Muscle layer of duodenum (tissue), 2 donors: ENCODE results near the gene PLXNB2.

Experiments
- H3K27ac ChIP-seq: one replicate; pipeline ENCODE4 v1.7.0; 2013; ENCODE audit warnings: mild to moderate bottlenecking, low read length
- H3K27me3 ChIP-seq: one replicate; pipeline ENCODE4 v1.7.0; 2013; ENCODE audit warnings: low read depth, mild to moderate bottlenecking, control low read depth, low read length
- H3K36me3 ChIP-seq, 2 donors: one replicate each; pipeline ENCODE4 v1.7.0; 2013; ENCODE audit warnings: low read length in 2 of 2, control low read depth in 1 of 2, mild to moderate bottlenecking in 1 of 2; ENCODE audit not compliant: insufficient read depth in 2 of 2, control insufficient read depth in 1 of 2
- H3K4me1 ChIP-seq, 2 donors: one replicate each; pipeline ENCODE4 v1.7.0; 2013; ENCODE audit warnings: low read length in 2 of 2, mild to moderate bottlenecking in 2 of 2, control low read depth in 1 of 2, moderate library complexity in 1 of 2; ENCODE audit not compliant: insufficient read depth in 2 of 2, control insufficient read depth in 1 of 2
- H3K4me3 ChIP-seq, 2 donors: one replicate each; pipeline ENCODE4 v1.7.0; 2013; ENCODE audit warnings: low read length in 2 of 2, low read depth in 1 of 2, mild to moderate bottlenecking in 1 of 2
- H3K9me3 ChIP-seq, 2 donors: one replicate each; pipeline ENCODE4 v1.7.0; 2013; ENCODE audit warnings: low read length in 2 of 2, control low read depth in 1 of 2, mild to moderate bottlenecking in 1 of 2; ENCODE audit not compliant: control insufficient read depth in 1 of 2
- donor health status: healthy.

Gene PLXNB2

DNA sequence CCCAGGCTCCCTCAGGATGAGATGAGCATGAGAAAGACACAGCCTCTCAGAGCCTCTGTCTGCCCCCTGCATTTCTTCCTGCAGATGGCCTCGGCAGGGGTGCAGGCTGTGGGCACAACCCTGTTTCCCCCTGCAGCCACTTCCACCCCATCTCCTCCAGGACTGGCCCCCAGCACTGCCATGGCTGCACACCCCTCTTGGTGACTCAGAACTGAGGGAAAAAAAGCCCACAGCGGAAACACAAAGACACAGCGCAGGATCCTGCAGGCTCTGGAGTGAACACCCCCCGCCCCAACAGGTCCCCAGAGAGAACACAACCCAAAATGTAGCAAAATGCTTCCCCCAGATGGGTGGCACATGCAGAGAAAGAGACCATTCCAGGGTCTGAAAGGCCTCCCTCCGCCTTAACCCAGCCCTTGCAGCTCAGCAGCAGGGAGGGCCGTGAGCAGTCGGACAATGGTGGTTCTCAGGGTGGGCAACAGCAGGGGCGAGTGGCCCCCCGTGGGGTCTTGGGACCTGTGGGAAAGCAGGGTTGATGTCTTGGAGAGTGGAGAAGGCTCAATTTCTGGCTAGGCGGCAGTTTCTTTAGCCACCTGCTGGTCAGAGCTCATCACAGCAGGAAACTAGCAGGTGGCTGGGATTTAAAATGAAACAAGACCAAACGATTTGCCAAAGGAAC is 70.6 kb downstream of the PLXNB2 start:
- Histone ChIP-seq H3K4me3 (no peak overlapping the region), H3K27me3 (no peaks in the 10 kb centered on the region), H3K36me3 (peaks cover 0 to 48% of the 10 kb centered on the region in 2 donors), H3K4me1 (peaks cover 0 to 13% of the 10 kb centered on the region in 2 donors), H3K27ac (no peak overlapping the region), H3K9me3 (no peaks in the 10 kb centered on the region)

DNA sequence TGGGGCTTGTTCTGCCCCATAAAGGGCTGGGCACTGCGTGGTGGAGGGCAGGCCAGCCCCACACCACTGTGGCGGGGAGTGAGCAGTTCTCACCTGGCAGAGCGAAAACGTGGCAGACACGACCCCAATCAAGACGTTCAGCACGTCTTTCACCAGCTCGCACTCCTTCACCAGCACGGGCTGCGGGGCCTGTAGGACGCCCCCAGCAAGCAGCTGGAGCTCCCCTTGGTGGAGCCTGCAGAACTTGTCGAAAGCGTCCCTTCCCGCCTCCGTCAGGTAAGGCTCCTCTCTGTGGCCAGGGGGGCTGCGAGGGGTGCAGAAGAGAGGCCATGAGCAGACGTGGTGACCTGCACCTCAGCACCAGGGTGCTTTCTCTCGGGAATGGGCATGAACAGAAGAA is 74.2 kb downstream of the PLXNB2 start:
- H3K36me3 ChIP-seq, result peaks cover 5 to 49% of the 10 kb centered on the region in 2 donors

DNA sequence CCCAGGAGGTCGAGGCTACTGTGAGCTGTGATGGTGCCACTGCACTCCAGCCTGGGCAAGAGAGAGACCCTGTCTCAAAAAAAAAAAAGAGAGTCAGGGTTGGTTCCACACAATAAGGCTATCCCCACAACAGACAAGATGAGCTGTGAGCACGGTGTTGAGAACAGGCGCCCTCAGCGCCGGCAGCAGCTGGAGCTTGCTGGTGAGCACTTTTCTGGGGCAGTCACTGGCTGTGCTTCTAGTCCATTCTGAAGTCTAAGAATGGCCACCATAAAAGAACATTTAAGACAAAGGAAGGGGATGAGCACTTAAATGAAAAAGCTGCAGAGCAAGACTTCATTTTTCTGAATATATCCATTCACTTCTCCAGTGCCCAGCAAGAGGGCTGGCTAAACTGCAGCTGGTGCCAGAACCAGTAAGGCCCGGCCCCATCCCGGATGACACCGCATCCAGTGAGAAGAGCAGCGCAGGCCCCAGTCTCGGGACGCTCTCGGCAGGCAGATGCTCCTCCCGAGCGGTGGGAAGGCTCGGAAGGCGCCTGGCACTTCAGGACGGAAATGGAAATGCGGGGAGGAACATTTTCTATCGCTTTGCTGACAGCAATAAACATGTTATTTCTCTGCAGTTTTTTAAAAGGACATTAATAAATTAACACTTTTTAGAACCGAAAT is 74.8 kb downstream of the PLXNB2 start:
- Histone ChIP-seq H3K27ac (no peak overlapping the region), H3K36me3 (peaks cover 5 to 51% of the 10 kb centered on the region in 2 donors), H3K27me3 (no peaks in the 10 kb centered on the region), H3K9me3 (no peaks in the 10 kb centered on the region), H3K4me1 (peaks cover 0 to 3% of the 10 kb centered on the region in 2 donors), H3K4me3 (no peak overlapping the region)

More for the DNA sequence above, 74.2 kb downstream of the PLXNB2 start:
- H3K27me3 ChIP-seq, result no peaks in the 10 kb centered on the region
- peaks cover 0 to 3% of the 10 kb centered on the region in 2 donors for H3K4me1 ChIP-seq
- no peak overlapping the region for H3K4me3 ChIP-seq
- no peaks in the 10 kb centered on the region for H3K9me3 ChIP-seq
- H3K27ac ChIP-seq, result no peak overlapping the region

DNA sequence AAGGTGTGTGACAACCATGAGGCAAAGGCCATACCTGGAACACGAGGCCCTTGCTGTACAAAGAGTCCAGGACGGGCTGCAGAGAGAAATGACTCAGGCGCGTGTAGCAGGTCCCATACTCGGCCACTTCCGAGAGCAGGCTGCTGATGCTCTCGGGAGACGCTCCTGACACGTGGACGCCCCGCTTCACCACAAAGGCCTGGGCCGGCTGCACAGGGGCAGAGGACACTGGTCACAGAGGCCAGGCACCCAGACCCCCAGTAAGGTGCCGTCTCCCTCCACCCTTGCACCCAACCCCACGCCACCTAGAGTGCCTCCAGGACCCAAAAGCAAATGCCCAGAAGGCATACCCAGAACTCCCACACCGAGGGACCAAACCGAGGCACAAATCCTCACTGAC is 78.1 kb downstream of the PLXNB2 start:
- H3K27me3 ChIP-seq, result no peaks in the 10 kb centered on the region
- no peak overlapping the region for H3K4me3 ChIP-seq
- H3K36me3 ChIP-seq, result peaks cover 12 to 67% of the 10 kb centered on the region in 2 donors
- no peaks in the 10 kb centered on the region for H3K9me3 ChIP-seq
- no peak overlapping the region for H3K27ac ChIP-seq
- no peaks in the 10 kb centered on the region for H3K4me1 ChIP-seq

DNA sequence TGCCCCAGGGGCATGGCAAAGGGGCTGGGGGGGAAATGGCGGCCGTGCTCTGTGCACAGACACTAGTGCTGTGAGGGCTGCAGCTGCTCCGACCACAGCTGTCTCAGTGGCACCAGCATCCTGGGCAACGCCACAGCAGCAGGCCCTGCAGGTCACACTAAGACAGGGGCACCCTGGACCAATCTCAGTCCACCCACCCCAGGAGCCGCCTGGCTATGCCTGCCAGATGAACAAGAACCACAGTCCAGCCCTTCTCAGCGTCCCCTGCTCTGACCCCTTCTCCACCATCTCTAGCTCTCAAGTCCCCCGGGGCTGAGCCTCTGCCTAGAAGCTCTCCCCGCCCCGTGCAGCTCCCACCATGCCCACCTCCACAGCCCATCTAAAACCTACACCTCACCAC is 79.1 kb downstream of the PLXNB2 start:
- no peaks in the 10 kb centered on the region for H3K4me1 ChIP-seq
- no peak overlapping the region for H3K4me3 ChIP-seq
- peaks cover 16 to 69% of the 10 kb centered on the region in 2 donors for H3K36me3 ChIP-seq
- H3K27ac ChIP-seq, result no peak overlapping the region
- no peaks in the 10 kb centered on the region for H3K27me3 ChIP-seq
- no peaks in the 10 kb centered on the region for H3K9me3 ChIP-seq

DNA sequence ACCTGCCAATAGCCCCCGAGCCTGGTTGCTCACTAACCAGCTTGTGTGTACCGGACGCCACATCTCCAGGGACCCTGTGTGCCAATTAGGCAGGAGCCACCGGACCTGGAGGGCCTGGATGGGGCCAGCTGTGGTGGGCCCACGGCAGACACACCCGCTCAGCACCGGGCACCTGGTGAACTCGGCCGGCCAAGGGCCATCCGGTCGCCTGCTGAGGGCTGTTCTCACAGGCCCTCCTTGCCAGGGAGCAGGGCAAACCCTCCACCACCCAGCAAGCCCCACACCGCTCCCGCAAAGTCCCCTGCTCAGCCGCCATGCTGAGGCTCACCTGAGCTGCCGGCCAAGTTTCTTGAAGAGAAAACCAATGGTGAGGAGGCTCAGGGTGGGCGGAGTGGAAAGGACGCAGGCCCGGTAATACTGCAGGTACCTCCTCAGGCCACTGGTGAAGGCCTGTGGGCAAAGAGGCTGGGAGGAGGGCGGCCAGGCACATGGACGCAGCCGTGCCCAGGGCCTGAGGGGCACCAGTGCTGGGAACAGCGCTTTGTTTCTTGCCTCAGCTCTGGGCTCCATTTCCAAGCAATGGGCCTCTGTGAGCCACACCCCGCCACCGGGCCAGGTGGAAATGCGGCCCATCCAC is 79.7 kb downstream of the PLXNB2 start:
- Histone ChIP-seq H3K36me3 (peaks cover 22 to 69% of the 10 kb centered on the region in 2 donors), H3K27me3 (no peaks in the 10 kb centered on the region), H3K27ac (no peak overlapping the region), H3K9me3 (no peaks in the 10 kb centered on the region), H3K4me3 (no peak overlapping the region), H3K4me1 (no peaks in the 10 kb centered on the region)

DNA sequence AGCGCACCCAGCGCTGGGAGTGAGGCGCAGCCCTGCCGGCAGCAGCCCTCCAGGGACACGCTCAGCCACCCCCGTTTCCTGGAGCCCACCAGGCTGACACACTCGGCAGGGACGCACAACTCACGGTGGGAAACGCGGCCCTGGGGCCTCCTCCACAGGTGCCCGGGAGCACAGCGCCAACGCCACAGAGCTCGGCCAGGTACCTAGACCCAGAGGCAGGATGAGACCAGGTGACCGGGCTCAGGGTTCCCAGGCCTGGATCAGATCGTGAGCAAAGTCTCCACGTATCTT is 80.6 kb downstream of the PLXNB2 start:
- no peaks in the 10 kb centered on the region for H3K9me3 ChIP-seq
- H3K27ac ChIP-seq, result no peak overlapping the region
- peaks cover 30 to 70% of the 10 kb centered on the region in 2 donors for H3K36me3 ChIP-seq
- H3K4me1 ChIP-seq, result no peaks in the 10 kb centered on the region
- H3K27me3 ChIP-seq, result no peaks in the 10 kb centered on the region
- no peak overlapping the region for H3K4me3 ChIP-seq

DNA sequence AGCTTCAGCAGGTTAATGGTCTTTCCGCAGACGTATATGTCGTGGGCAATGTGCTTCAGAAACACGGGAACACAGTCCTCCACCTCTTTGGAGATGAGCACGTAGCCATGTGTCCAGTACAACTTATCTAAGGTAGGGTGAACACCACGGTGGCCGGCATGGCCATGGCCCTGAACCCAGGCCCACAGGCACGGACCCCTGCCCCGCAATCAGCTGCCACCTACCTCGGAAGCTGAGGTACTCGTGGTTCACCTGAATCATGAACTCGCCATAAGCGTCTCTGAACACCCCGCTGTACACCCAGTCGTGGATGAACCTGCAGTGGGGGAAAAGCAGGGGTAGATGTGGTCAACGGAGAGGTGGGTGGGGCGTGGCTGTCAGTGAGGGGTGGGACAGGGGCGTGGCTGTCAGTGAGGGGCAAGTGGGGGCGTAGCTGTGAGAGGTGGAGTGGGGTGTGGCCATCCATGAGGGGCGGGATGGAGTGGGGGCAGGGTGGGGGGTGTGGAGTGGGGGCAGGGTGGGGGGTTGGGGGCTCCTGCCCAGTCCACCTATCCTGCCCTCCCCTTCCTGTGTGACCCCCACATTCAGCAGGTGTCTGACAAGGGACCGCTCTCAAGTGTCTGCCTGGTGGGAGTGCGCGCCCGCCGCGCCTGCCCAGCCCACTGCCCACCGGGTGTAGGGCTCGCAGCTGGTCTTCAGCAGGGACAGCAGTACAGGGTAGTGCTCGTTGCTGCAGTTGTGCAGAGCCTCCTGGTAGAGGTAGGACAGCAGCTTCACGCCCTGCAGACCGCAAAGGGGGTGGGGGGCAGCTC is 81.2 kb downstream of the PLXNB2 start:
- Histone ChIP-seq H3K27me3 (no peaks in the 10 kb centered on the region), H3K27ac (no peak overlapping the region), H3K9me3 (no peaks in the 10 kb centered on the region), H3K4me1 (no peaks in the 10 kb centered on the region), H3K36me3 (peaks cover 31 to 75% of the 10 kb centered on the region in 2 donors), H3K4me3 (no peak overlapping the region)

DNA sequence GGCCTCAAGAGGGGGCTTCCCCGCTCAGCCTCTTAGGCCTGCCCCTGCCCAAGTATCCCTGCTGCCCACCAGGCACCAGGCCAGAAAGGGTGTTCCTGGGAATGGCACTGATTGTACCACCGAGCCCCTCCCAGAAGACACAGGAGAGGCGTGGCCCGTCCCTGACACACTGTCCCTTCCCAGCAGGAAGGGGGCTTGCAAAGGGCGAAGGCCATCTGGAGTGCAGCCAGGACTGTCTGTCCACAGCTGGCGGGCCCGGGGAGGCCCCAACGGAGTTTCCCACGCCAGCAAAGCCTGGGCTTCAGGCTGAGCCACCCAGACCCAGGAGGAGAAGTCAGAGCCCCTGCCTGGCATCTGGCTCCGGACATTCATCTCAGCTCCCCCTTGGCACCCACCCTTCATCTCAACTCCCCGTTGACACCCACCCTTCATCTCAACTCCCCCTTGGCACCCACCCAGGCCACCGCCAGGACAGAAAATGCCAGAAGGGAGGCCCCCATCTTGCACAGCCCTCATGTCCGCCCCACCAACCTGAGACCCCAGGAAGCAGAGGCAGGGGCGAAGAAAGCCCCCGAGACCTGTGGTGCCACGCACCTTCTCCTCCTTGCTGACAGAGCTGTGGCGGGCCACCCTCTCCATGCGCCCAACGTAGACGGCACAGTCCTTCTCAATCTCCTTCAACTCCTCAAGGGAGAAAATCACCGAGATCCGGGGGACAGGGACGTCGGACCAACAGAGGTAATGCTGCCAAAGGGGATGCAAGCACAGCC is 82.1 kb downstream of the PLXNB2 start:
- no peaks in the 10 kb centered on the region for H3K27me3 ChIP-seq
- no peaks in the 10 kb centered on the region for H3K9me3 ChIP-seq
- H3K4me3 ChIP-seq, result no peak overlapping the region
- no peak overlapping the region for H3K27ac ChIP-seq
- H3K4me1 ChIP-seq, result no peaks in the 10 kb centered on the region
- H3K36me3 ChIP-seq, result peaks cover 40 to 84% of the 10 kb centered on the region in 2 donors
